K562 (cell line): ENCODE measurements around the gene NECTIN4. TPM values are rescaled to one million over a fixed set of nuclear protein-coding genes. Genes with fewer than 3 reads are reported as not detected.

Experiments
- CREB1 ChIP-seq, 2 experiments: sonication (generic) in 1 of 2; formaldehyde crosslinking in 1 of 2; IDR thresholded peaks; 2 replicates each; pipeline versions ENCODE4 v1.6.1 to v1.8.0; 2012 to 2022; ENCODE audit warnings: inconsistent platforms in 1 of 2, mild to moderate bottlenecking in 1 of 2, missing genetic modification reagents in 1 of 2, moderate library complexity in 1 of 2
- DIDO1 ChIP-seq: fragments of 450-650 bp; IDR thresholded peaks from 2 replicates; pipeline ENCODE4 v1.6.1; 2016; ENCODE audit warnings: low read depth, missing biosample characterization, missing genetic modification characterization
- ELF4 ChIP-seq: fragments of 450-650 bp; formaldehyde crosslinking; IDR thresholded peaks from 2 replicates; pipeline ENCODE4 v1.4.0; 2022; ENCODE audit warnings: missing genetic modification characterization
- FOXK2 ChIP-seq, 2 experiments: fragments of 450-650 bp; IDR thresholded peaks in 1 of 2; conservative IDR thresholded peaks in 1 of 2; 2 replicates each; pipeline ENCODE4 v1.6.1; 2016; ENCODE audit warnings: low read depth in 2 of 2, mild to moderate bottlenecking in 1 of 2
- MTF1 ChIP-seq: fragments of 250-450 bp; sonication (Bioruptor Pico); IDR thresholded peaks from 2 replicates; pipeline ENCODE4 v1.9.0; 2021; ENCODE audit warnings: moderate library complexity, mild to moderate bottlenecking, inconsistent platforms, borderline replicate concordance
- NCOA1 ChIP-seq: fragments of 450-650 bp; IDR thresholded peaks from 2 replicates; pipeline ENCODE4 v1.6.1; 2016; ENCODE audit warnings: low read depth
- NFRKB ChIP-seq: fragments of 450-650 bp; IDR thresholded peaks from 2 replicates; pipeline ENCODE4 v1.6.1; 2016; ENCODE audit warnings: low read depth
- PHB2 ChIP-seq: fragments of 450-650 bp; IDR thresholded peaks from 2 replicates; pipeline ENCODE4 v1.6.1; 2017; ENCODE audit warnings: low read depth
- ZBTB26 ChIP-seq: fragments of 450-650 bp; formaldehyde crosslinking; IDR thresholded peaks from 2 replicates; pipeline ENCODE4 v1.4.0; 2022; ENCODE audit warnings: missing genetic modification characterization
- ZNF318 ChIP-seq, 2 experiments: fragments of 450-650 bp; IDR thresholded peaks; 2 replicates each; pipeline ENCODE4 v1.6.1; 2016; ENCODE audit warnings: mild to moderate bottlenecking in 2 of 2, borderline replicate concordance in 1 of 2, low read depth in 1 of 2, moderate library complexity in 1 of 2
- polyA plus RNA-seq, 8 experiments: library from polyadenylated mRNA; depleted of rRNA in 4 of 8; stranded (reverse) in 5 of 8; unstranded in 3 of 8; fragments of >200 nt; fragmentation: Nextera tagmentation in 2 of 8; fragmentation: Illumina TruSeq in 1 of 8; extraction: Ambion mirVana in 2 of 8; extraction: Trizol in 1 of 8; gene quantifications; 2 replicates each; pipeline versions ENCODE4 v1.2.1 to v1.2.3, GENCODE V29; 2011 to 2014; ENCODE audit warnings: inconsistent platforms in 1 of 8, missing spikeins in 1 of 8
- total RNA-seq, 7 experiments: library from RNA; depleted of rRNA in 6 of 7; stranded (reverse); fragments of >200 nt in 6 of 7; fragmentation: Illumina TruSeq in 2 of 7; extraction: Trizol in 2 of 7; gene quantifications; 2 replicates each; pipeline versions ENCODE4 v1.2.1 to v1.2.3, GENCODE V29; 2011 to 2021; ENCODE audit warnings: low replicate concordance in 1 of 7

Gene NECTIN4
- total and polyA plus RNA-seq, 9 of the 15 experiments (the other 6 are each of a cell fraction or from before 2014, with no cell fraction given) = 0.01 to 0.09 TPM; not detected in 7

DNA sequence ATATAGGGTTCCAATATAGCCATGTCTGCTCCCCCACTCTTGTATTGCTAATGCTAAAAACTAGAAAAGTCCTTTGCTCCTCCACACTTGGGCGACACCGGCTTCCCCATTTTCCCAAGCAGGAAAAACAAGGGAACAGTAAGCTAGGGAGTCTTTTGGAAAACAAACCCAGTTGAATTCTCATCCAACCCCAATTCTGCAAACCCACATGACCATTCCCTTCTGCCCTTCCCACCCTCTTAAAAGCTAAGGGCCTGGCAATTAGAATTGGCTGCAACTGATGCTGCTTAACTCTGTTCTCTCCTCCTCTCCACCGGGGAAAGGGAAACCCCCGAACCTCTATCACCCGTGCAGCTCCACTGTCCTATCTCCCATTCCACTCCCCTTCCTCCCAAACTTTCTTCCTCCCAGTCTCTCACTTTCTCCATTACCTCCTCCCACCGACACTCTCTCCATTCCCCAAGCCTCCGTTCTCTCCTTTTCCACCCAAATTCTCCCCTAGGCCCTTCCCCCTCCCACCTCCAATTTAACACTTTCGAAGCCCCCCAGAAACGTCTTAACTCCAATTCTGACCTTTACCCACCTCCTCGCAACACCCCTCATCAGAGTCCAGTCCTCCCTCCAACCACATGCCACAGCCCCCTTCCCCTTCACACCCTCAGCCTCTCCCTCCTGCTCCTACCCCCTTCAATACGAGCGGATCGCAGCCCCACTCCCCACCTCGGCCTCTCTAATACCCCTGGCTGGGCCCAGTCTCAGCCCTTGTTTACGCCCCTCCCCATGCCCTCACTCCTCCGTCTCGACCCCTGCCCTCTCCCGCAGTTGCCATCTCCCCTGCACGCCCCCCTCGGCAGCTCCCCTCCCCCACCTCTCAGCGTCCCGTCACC, 42.4 kb upstream of the NECTIN4 start (continued):
- TF ChIP-seq ZBTB26 (CRISPR knock-in tag) = peak; percentile 9; the same call in 1 of the 2 replicates
- TF ChIP-seq DIDO1 = peak; percentile 51; the same call in 1 of the 2 replicates
- TF ChIP-seq PHB2 = 0 out of 2 replicates have a peak, but pooled peaks have one; percentile 28
- no peak for TF ChIP-seq CREB1 (IDR thresholded peaks at IDR 0.05)
- TF ChIP-seq CREB1 (CRISPR knock-in tag; IDR thresholded peaks at IDR 0.05) = no peak
- no peak for TF ChIP-seq MTF1 (CRISPR knock-in tag)
- TF ChIP-seq FOXK2 (conservative IDR thresholded peaks at IDR 0.05 in 1 of 2, IDR thresholded peaks at IDR 0.05 in 1 of 2; ENCODE audit: low read depth in 2 of 2) = peak in 1 of 2 experiments; percentile 55; a peak in 1 of 4 replicates
- peak; percentile 23; the same call in 1 of the 2 replicates for TF ChIP-seq NFRKB
- no peak; a peak in 1 of 4 replicates for TF ChIP-seq ZNF318 (IDR thresholded peaks at IDR 0.05; ENCODE audit: borderline replicate concordance in 1 of 2, low read depth in 1 of 2)
- TF ChIP-seq ELF4 = peak; percentile 79; the same call in 1 of the 2 replicates
- TF ChIP-seq NCOA1 = 0 out of 2 replicates have a peak, but pooled peaks have one; percentile 15
